Endothelial cell of umbilical vein (primary cell): ENCODE data around the gene COX7A2L.

ENCODE experiments used
- CTCF ChIP-seq, 2 donors: IDR thresholded peaks; 1 replicate in 1 of 2; 2 replicates in 1 of 2; pipeline ENCODE4 v1.5.1; 2011; ENCODE audit warnings: low read length in 2 of 2, mild to moderate bottlenecking in 2 of 2, moderate library complexity in 2 of 2, control low read depth in 1 of 2, inconsistent platforms in 1 of 2, low read depth in 1 of 2; ENCODE audit not compliant: insufficient read depth in 1 of 2; ENCODE audit errors: extremely low read depth in 1 of 2
- EZH2 ChIP-seq: IDR thresholded peaks from 2 replicates; pipeline ENCODE4 v1.6.1; 2012; ENCODE audit warnings: borderline replicate concordance, low read depth, mild to moderate bottlenecking, moderate library complexity, low read length, inconsistent platforms; ENCODE audit not compliant: severe bottlenecking
- FOS ChIP-seq: IDR thresholded peaks from 2 replicates; pipeline ENCODE4 v1.6.1; 2011; ENCODE audit warnings: mild to moderate bottlenecking, low read length, moderate library complexity, borderline replicate concordance; ENCODE audit not compliant: insufficient read depth
- JUN ChIP-seq: IDR thresholded peaks from 2 replicates; pipeline ENCODE4 v1.6.1; 2011; ENCODE audit warnings: borderline replicate concordance, low read depth; ENCODE audit not compliant: insufficient read length, insufficient read depth
- MAX ChIP-seq: IDR thresholded peaks from 2 replicates; pipeline ENCODE4 v1.6.1; 2011; ENCODE audit not compliant: insufficient read depth, insufficient read length
- MYC ChIP-seq: IDR thresholded peaks from one replicate; pipeline ENCODE4 v1.6.1; 2011; ENCODE audit warnings: mild to moderate bottlenecking, low read depth, low read length
- POLR2A ChIP-seq: IDR thresholded peaks from 2 replicates; pipeline ENCODE4 v1.6.1; 2012; ENCODE audit warnings: low read depth, mild to moderate bottlenecking, control low read depth, low read length
- POLR2AphosphoS5 ChIP-seq: IDR thresholded peaks from 2 replicates; pipeline ENCODE4 v1.6.1; 2012; ENCODE audit warnings: low read depth, mild to moderate bottlenecking, control low read depth, low read length, moderate library complexity; ENCODE audit not compliant: insufficient read depth

GRCh38 chr2:42338567-42339190 lies 22.3 kb downstream of the COX7A2L start:
- TF ChIP-seq EZH2 (no peak), POLR2AphosphoS5 (no peak), CTCF (IDR thresholded peaks at IDR 0.05; ENCODE audit: extremely low read depth in 1 of 2, insufficient read depth in 1 of 2, low read depth in 1 of 2, low read length in 2 of 2) (no peak), FOS (no peak), POLR2A (no peak), MAX (no peak), MYC (no peak), JUN (no peak)
